Neural progenitor cell (in vitro differentiated cells): Measurements from ENCODE around the gene IFITM5. TPM values are rescaled to one million over a fixed set of nuclear protein-coding genes. Genes with fewer than 3 reads are reported as not detected.
"Not testable (repeated sequence)": the region's sequence is repeated elsewhere in the genome, so short reads cannot be mapped to it uniquely, and the experiment has no call there.

ENCODE experiments used
- DNase-seq: peaks from one replicate; pipeline ENCODE4 v3.0.0-alpha.2; 2016; ENCODE audit warnings: low spot score
- H2AFZ ChIP-seq: fragments of 200-600 bp; sonication (generic); replicated peaks from 2 replicates; pipeline ENCODE4 v1.6.1; 2016; ENCODE audit warnings: antibody characterized with exemption
- H3F3A ChIP-seq: fragments of 200-600 bp; sonication (generic); 2 replicates; pipeline ENCODE4 v1.6.1; 2016; ENCODE audit warnings: antibody characterized with exemption, low read depth
- H3K27ac ChIP-seq: fragments of 200-600 bp; sonication (generic); 2 replicates; pipeline ENCODE4 v1.5.1; 2016; ENCODE audit warnings: mild to moderate bottlenecking
- H3K27me3 ChIP-seq: fragments of 200-600 bp; sonication (generic); 2 replicates; pipeline ENCODE4 v1.6.1; 2016; ENCODE audit warnings: mild to moderate bottlenecking, moderate library complexity
- H3K36me3 ChIP-seq: fragments of 200-600 bp; sonication (generic); 2 replicates; pipeline ENCODE4 v1.5.1; 2016
- H3K4me1 ChIP-seq: fragments of 200-600 bp; sonication (generic); 2 replicates; pipeline ENCODE4 v1.6.1; 2016; ENCODE audit warnings: mixed run types
- H3K4me2 ChIP-seq: fragments of 200-600 bp; sonication (generic); 2 replicates; pipeline ENCODE4 v1.6.1; 2016
- H3K4me3 ChIP-seq: fragments of 200-600 bp; sonication (generic); 2 replicates; pipeline ENCODE4 v1.5.1; 2016
- H3K79me2 ChIP-seq: fragments of 200-600 bp; sonication (generic); 2 replicates; pipeline ENCODE4 v1.6.1; 2016; ENCODE audit warnings: low read depth
- H3K9ac ChIP-seq: fragments of 200-600 bp; sonication (generic); 2 replicates; pipeline ENCODE4 v1.6.1; 2016
- H3K9me3 ChIP-seq: fragments of 200-600 bp; sonication (generic); 2 replicates; pipeline ENCODE4 v1.5.1; 2016; ENCODE audit warnings: low read depth
- H4K20me1 ChIP-seq: fragments of 200-600 bp; sonication (generic); 2 replicates; pipeline ENCODE4 v1.6.1; 2016; ENCODE audit warnings: low read depth
- H3K27ac Mint-ChIP-seq: 3 replicates; pipeline ENCODE4 v1.8.0; 2021; ENCODE audit warnings: mixed read lengths
- H3K27me3 Mint-ChIP-seq: 2 replicates; pipeline ENCODE4 v1.8.0; 2022; ENCODE audit warnings: low read depth, mild to moderate bottlenecking, inconsistent platforms, moderate library complexity, mixed read lengths; ENCODE audit not compliant: insufficient read depth
- H3K36me3 Mint-ChIP-seq: 3 replicates; pipeline ENCODE4 v1.8.0; 2021; ENCODE audit warnings: mixed read lengths
- H3K4me1 Mint-ChIP-seq: 3 replicates; pipeline ENCODE4 v1.8.0; 2021; ENCODE audit warnings: mixed read lengths
- H3K4me3 Mint-ChIP-seq: 3 replicates; pipeline ENCODE4 v1.8.0; 2021; ENCODE audit warnings: mild to moderate bottlenecking, moderate library complexity, mixed read lengths
- H3K9me3 Mint-ChIP-seq: 3 replicates; pipeline ENCODE4 v1.8.0; 2020; ENCODE audit warnings: mixed read lengths
- EZH2 ChIP-seq: fragments of 200-600 bp; sonication (generic); IDR thresholded peaks from 2 replicates; pipeline ENCODE4 v1.6.1; 2017; ENCODE audit warnings: antibody characterized with exemption, mild to moderate bottlenecking, moderate library complexity
- EZH2phosphoT487 ChIP-seq: fragments of 200-600 bp; sonication (generic); IDR thresholded peaks from 2 replicates; pipeline ENCODE4 v1.6.1; 2017; ENCODE audit warnings: antibody characterized with exemption
- total RNA-seq: library from RNA; depleted of rRNA; stranded (reverse); fragments of >200 nt; gene quantifications from 2 replicates; pipeline ENCODE4 v1.2.3, GENCODE V29; 2015; ENCODE audit warnings: low replicate concordance
- TF ChIP-seq, protein P1 (sequence below): fragments of 200-600 bp; sonication (generic); IDR thresholded peaks from 2 replicates; pipeline ENCODE4 v1.5.1; 2017; ENCODE audit warnings: antibody characterized with exemption, mild to moderate bottlenecking

The IFITM5 gene
- total RNA-seq, 1 donor from 2014 or later = not detected

DNA sequence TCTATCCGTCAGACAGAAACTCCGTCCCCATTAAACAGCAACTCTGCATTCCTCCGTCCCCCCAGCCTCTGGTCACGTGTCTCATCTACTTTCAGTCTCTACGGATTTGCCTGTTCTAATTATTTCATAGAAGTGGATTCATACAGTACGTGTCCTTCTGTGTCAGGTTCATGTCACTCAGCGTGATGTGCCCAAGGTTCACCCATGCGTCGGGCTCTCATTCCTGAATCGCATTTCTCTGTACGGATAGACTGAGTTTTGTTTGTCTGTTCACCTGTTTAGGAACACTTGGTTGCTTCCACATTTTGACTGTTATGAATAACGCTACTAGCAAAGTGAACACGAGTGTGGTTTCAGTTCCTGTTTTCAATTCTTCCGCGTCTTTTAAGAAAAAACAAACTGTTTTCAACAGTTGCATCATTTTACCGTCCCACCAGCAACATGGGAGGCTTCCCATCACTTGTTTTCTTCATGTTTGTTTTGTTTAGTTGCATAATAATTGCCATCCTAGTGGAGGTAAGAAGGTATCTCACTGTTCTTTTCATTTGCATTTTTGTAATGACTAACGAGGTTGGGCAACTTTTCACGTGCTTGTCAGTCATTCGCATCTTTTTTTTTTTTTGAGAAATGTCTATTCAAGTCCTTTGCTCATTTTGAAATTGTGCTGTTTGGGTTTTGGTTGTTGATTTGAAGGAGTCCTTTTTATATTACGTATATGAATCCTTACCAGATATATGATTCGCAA is 30.0 kb downstream of the IFITM5 start:
- Mint-ChIP-seq H3K36me3 (peaks cover 1% of the 10 kb centered on the region), H3K27ac (no peak overlapping the region), H3K4me1 (peaks cover 3% of the 10 kb centered on the region), H3K9me3 (peaks cover 7% of the 10 kb centered on the region), H3K4me3 (no peak overlapping the region), H3K27me3 (peaks cover 3% of the 10 kb centered on the region)
- peaks cover 3% of the 10 kb centered on the region for H3K27me3 ChIP-seq
- no peaks in the 10 kb centered on the region for H3F3A ChIP-seq
- no peak for TF ChIP-seq EZH2phosphoT487
- no peak for TF ChIP-seq EZH2
- peak overlapping the region; percentile 36 for H2AFZ ChIP-seq
- H3K27ac ChIP-seq = no peak overlapping the region
- no peaks in the 10 kb centered on the region for H3K9me3 ChIP-seq
- no peak for DNase-seq
- no peak overlapping the region for H3K4me2 ChIP-seq
- H3K79me2 ChIP-seq = no peaks in the 10 kb centered on the region
- H3K9ac ChIP-seq = no peak overlapping the region
- no peak overlapping the region for H3K4me3 ChIP-seq
- H3K4me1 ChIP-seq = no peaks in the 10 kb centered on the region
- H4K20me1 ChIP-seq = no peaks in the 10 kb centered on the region
- no peaks in the 10 kb centered on the region for H3K36me3 ChIP-seq

DNA sequence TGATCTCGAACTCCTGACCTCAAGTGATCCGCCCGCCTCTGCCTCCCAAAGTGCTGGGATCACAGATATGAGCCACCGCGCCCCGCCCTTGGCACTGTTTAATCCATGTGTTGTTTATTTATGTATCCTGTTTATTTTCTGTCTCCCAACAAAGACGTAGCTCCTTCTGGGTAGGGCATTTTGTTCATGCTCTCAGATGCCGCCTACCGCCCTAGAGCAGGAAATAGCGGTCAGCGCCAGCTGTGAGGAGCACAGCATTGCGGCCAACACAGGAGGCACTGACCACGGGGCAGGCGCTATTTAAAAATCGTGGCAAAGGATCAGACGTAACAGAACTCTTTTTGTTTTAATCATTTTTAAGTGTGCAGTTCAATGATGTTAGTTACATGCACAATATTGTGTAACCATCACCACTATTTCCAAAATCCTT is 30.6 kb downstream of the IFITM5 start:
- not testable (repeated sequence) for H3K9me3 ChIP-seq, H3K27me3 ChIP-seq, H3K36me3 ChIP-seq, H3K4me2 ChIP-seq, H4K20me1 ChIP-seq, H3K36me3 Mint-ChIP-seq, H3K27me3 Mint-ChIP-seq, H3K9ac ChIP-seq, H3F3A ChIP-seq, H3K4me3 Mint-ChIP-seq, H3K27ac ChIP-seq, H3K79me2 ChIP-seq, H3K27ac Mint-ChIP-seq, H3K9me3 Mint-ChIP-seq, H3K4me3 ChIP-seq, H3K4me1 Mint-ChIP-seq, H3K4me1 ChIP-seq
- peak; percentile 23 for DNase-seq
- peak overlapping the region; percentile 36 for H2AFZ ChIP-seq

DNA sequence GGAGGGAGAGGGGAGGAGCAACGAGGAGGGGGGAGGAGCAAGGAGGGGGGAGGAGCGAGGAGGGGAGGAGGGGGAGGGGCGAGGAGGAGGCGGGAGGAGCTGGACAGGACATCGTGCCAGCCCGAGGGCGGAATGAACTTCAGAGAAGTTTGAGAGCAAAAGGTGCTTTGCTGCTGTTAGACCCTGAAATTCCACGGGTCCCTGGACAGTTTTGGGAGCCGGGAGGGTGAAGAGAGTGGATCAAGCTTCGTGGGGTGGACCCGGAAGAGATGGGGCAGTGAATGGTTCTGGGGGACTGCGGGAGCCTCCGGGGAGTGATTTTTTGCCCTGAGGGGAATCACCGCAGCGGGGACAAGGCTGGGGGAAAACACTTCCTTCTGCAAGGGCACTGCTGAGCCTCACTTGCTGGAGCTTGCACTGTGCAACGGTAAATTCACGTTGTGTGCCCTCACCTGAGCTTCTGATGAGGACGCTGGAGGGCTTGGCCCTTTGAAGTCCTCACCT is 31.8 kb downstream of the IFITM5 start:
- Histone ChIP-seq H3K79me2 (no peaks in the 10 kb centered on the region), H3K27ac (no peak overlapping the region), H3K27me3 (peaks cover 3% of the 10 kb centered on the region), H3K4me1 (no peaks in the 10 kb centered on the region), H3K4me3 (no peak overlapping the region), H3K9ac (no peak overlapping the region), H3K4me2 (no peak overlapping the region), H3F3A (no peaks in the 10 kb centered on the region), H3K36me3 (no peaks in the 10 kb centered on the region), H2AFZ (no peak overlapping the region), H3K9me3 (no peaks in the 10 kb centered on the region), H4K20me1 (no peaks in the 10 kb centered on the region)
- no peak for DNase-seq
- TF ChIP-seq, protein P1, sequence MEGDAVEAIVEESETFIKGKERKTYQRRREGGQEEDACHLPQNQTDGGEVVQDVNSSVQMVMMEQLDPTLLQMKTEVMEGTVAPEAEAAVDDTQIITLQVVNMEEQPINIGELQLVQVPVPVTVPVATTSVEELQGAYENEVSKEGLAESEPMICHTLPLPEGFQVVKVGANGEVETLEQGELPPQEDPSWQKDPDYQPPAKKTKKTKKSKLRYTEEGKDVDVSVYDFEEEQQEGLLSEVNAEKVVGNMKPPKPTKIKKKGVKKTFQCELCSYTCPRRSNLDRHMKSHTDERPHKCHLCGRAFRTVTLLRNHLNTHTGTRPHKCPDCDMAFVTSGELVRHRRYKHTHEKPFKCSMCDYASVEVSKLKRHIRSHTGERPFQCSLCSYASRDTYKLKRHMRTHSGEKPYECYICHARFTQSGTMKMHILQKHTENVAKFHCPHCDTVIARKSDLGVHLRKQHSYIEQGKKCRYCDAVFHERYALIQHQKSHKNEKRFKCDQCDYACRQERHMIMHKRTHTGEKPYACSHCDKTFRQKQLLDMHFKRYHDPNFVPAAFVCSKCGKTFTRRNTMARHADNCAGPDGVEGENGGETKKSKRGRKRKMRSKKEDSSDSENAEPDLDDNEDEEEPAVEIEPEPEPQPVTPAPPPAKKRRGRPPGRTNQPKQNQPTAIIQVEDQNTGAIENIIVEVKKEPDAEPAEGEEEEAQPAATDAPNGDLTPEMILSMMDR = no peak
- no peak for TF ChIP-seq EZH2
- TF ChIP-seq EZH2phosphoT487 = no peak
- no peak overlapping the region for H3K4me3 Mint-ChIP-seq
- H3K27me3 Mint-ChIP-seq = no peaks in the 10 kb centered on the region
- H3K27ac Mint-ChIP-seq = no peak overlapping the region
- peaks cover 3% of the 10 kb centered on the region for H3K4me1 Mint-ChIP-seq
- H3K9me3 Mint-ChIP-seq = peaks cover 7% of the 10 kb centered on the region
- H3K36me3 Mint-ChIP-seq = peaks cover 1% of the 10 kb centered on the region

DNA sequence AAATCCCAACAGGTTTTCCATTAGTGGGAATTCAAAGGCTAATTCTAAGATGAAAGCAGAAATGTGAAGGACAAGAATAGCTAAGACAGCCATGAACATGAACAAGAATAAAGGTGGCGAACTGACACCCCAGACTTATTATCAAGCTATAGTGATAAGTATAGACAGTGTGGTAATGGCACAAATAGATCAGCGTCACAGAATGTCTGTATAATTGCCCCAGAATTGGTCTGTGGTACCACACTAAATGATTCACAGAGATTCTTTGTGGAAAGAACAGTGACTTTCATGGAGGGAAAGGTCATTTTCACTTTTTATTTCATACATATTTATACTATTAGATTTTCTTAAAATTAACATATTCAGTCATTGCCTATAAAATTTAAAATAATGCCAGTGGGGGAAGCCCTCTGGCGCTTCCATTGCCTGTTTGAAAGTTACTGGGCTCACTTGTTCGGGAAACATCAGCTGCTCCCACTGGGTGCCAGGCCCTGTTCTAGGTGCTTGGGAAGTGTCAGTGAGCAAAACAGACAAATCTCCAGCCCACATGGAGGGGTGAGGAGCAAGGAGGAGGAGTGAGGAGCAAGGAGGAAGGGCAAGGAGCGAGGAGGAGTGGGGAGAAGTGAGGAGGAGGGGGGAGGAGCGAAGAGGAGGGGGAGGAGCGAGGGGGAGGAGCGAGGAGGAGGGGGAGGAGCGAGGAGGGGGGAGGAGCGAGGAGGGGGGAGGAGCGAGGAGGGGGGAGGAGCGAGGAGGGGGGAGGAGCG is 32.5 kb downstream of the IFITM5 start:
- H3K36me3 Mint-ChIP-seq = peaks cover 1% of the 10 kb centered on the region
- no peaks in the 10 kb centered on the region for H4K20me1 ChIP-seq
- peaks cover 9% of the 10 kb centered on the region for H3K9me3 Mint-ChIP-seq
- H3K4me2 ChIP-seq = no peak overlapping the region
- no peak overlapping the region for H3K4me3 ChIP-seq
- H3K79me2 ChIP-seq = no peaks in the 10 kb centered on the region
- no peaks in the 10 kb centered on the region for H3K36me3 ChIP-seq
- H2AFZ ChIP-seq = no peak overlapping the region
- no peaks in the 10 kb centered on the region for H3K4me1 ChIP-seq
- H3K27ac Mint-ChIP-seq = no peak overlapping the region
- peaks cover 3% of the 10 kb centered on the region for H3K27me3 ChIP-seq
- H3K27me3 Mint-ChIP-seq = no peaks in the 10 kb centered on the region
- no peak overlapping the region for H3K27ac ChIP-seq
- H3K9ac ChIP-seq = no peak overlapping the region
- peaks cover 3% of the 10 kb centered on the region for H3K4me1 Mint-ChIP-seq
- no peak for TF ChIP-seq EZH2
- TF ChIP-seq, protein P1 = no peak
- TF ChIP-seq EZH2phosphoT487 = no peak
- no peaks in the 10 kb centered on the region for H3F3A ChIP-seq
- no peak for DNase-seq
- H3K4me3 Mint-ChIP-seq = no peak overlapping the region
- H3K9me3 ChIP-seq = no peaks in the 10 kb centered on the region
